Vagina (tissue), 2 donors: Measurements from ENCODE around the gene HPN. TPM values are rescaled to one million over a fixed set of nuclear protein-coding genes. Genes with fewer than 3 reads are reported as not detected.

Source experiments
- DNase-seq, 2 donors: peaks; one replicate each; pipeline ENCODE4 v3.0.0-alpha.2; 2017; ENCODE audit errors: extremely low spot score in 2 of 2
- H3K27ac ChIP-seq: fragments of 200-600 bp; sonication (generic); one replicate; pipeline ENCODE4 v1.5.1; 2019
- H3K27me3 ChIP-seq: fragments of 200-600 bp; sonication (generic); one replicate; pipeline ENCODE4 v1.5.1; 2019
- H3K36me3 ChIP-seq, 2 donors: fragments of 200-600 bp; sonication (generic); one replicate each; pipeline ENCODE4 v1.5.1; 2017 to 2019
- H3K4me1 ChIP-seq: fragments of 200-600 bp; sonication (generic); one replicate; pipeline ENCODE4 v1.5.1; 2019
- H3K4me3 ChIP-seq, 2 donors: fragments of 200-600 bp; sonication (generic); 1 replicate in 1 of 2; 2 replicates in 1 of 2; pipeline ENCODE4 v1.5.1; 2016 to 2019
- H3K9me3 ChIP-seq: fragments of 200-600 bp; sonication (generic); one replicate; pipeline ENCODE4 v1.5.1; 2019
- POLR2A ChIP-seq, 2 donors: fragments of 450-650 bp; IDR thresholded peaks; one replicate each; pipeline ENCODE4 v1.6.1; 2017; ENCODE audit warnings: antibody characterized with exemption in 2 of 2, mild to moderate bottlenecking in 2 of 2, moderate library complexity in 2 of 2
- POLR2AphosphoS5 ChIP-seq, 2 donors: sonication (generic); formaldehyde crosslinking; IDR thresholded peaks; one replicate each; pipeline ENCODE4 v1.9.0; 2017; ENCODE audit warnings: antibody characterized with exemption in 2 of 2, mild to moderate bottlenecking in 2 of 2, low read depth in 1 of 2; ENCODE audit not compliant: insufficient read depth in 1 of 2
- intact Hi-C: fragments of 100-400 bp; cut with DNase I; formaldehyde crosslinking; loops from one replicate; pipeline ENCODE4 v1.15.1; 2023
- total RNA-seq: library from RNA; depleted of rRNA; stranded (reverse); fragments of >200 nt; gene quantifications from one replicate; pipeline ENCODE4 v1.2.3, GENCODE V29; 2016
- TF ChIP-seq, protein P1 (sequence below), 3 experiments: fragments of 450-650 bp in 2 of 3; fragments of 200-600 bp in 1 of 3; sonication (generic) in 1 of 3; IDR thresholded peaks; one replicate each; pipeline ENCODE4 v1.5.1; 2017 to 2019; ENCODE audit warnings: antibody characterized with exemption in 3 of 3, mild to moderate bottlenecking in 2 of 3, moderate library complexity in 2 of 3

HPN gene
- total RNA-seq, 1 donor from 2014 or later = not detected

DNA sequence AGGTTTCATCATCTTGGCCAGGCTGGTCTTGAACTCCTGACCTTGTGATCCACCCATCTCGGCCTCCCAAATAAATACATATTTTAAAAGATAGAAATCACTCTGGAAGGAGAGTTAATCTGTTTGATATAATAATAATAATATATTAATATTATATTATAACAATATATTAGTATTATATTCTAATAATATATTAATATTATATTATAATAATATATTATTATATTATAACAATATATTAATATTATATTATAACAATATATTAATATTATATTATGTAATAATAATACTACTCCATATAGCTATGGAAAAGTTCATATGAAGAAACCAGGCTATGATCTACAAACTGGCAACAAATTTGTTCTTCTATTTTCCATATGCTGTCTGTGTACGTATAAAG is 16.8 kb downstream of the HPN start:
- DNase-seq = no peak
- Histone ChIP-seq H3K9me3 (no peaks in the 10 kb centered on the region), H3K4me3 (no peak overlapping the region), H3K36me3 (no peaks in the 10 kb centered on the region), H3K27ac (no peak overlapping the region), H3K4me1 (no peaks in the 10 kb centered on the region), H3K27me3 (no peaks in the 10 kb centered on the region)
- intact Hi-C loops = no loop called here
- no peak for TF ChIP-seq POLR2A (IDR thresholded peaks at IDR 0.05)
- no peak for TF ChIP-seq POLR2AphosphoS5 (IDR thresholded peaks at IDR 0.05; ENCODE audit: insufficient read depth in 1 of 2, low read depth in 1 of 2)
- TF ChIP-seq, protein P1, sequence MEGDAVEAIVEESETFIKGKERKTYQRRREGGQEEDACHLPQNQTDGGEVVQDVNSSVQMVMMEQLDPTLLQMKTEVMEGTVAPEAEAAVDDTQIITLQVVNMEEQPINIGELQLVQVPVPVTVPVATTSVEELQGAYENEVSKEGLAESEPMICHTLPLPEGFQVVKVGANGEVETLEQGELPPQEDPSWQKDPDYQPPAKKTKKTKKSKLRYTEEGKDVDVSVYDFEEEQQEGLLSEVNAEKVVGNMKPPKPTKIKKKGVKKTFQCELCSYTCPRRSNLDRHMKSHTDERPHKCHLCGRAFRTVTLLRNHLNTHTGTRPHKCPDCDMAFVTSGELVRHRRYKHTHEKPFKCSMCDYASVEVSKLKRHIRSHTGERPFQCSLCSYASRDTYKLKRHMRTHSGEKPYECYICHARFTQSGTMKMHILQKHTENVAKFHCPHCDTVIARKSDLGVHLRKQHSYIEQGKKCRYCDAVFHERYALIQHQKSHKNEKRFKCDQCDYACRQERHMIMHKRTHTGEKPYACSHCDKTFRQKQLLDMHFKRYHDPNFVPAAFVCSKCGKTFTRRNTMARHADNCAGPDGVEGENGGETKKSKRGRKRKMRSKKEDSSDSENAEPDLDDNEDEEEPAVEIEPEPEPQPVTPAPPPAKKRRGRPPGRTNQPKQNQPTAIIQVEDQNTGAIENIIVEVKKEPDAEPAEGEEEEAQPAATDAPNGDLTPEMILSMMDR (IDR thresholded peaks at IDR 0.05) = no peak

DNA sequence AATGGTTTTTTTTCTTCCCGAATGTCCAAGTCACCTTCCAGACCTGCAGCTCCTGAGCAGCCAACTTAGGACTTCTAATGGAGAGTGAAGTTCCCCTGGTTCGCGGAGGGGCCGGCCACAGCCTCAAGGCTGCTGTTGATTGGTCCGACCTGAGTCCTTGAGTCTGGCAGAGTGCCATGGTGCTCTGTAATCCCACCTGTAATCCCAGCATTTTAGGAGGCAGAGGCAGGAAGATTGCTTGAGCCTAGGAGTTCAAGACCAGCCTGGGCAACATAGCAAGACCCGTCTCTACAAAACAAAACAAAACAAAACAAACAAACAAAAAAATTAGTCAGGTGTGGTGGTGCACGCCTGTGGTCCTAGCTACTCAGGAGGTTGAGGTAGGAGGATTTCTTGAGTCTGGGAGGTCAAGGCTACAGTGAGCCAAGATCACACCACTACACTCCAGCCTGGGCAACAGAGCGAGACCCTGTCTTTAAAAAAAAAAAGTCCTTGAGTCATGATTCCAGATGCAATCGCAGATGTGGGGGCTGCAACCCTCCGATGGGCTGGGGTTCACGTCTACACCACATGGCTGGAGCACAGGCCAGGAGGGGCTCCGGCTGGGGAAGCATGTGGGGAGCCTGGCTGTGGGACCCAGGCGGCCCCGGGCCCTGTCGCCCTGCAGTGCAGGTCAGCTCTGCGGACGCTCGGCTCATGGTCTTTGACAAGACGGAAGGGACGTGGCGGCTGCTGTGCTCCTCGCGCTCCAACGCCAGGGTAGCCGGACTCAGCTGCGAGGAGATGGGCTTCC is 17.7 kb downstream of the HPN start:
- intact Hi-C loops = no loop called here
- H3K4me1 ChIP-seq = no peaks in the 10 kb centered on the region
- no peak for DNase-seq
- H3K4me3 ChIP-seq = no peak overlapping the region
- no peaks in the 10 kb centered on the region for H3K27me3 ChIP-seq
- H3K36me3 ChIP-seq = no peaks in the 10 kb centered on the region
- H3K27ac ChIP-seq = no peak overlapping the region
- no peak for TF ChIP-seq POLR2A (IDR thresholded peaks at IDR 0.05)
- TF ChIP-seq, protein P1 (IDR thresholded peaks at IDR 0.05) = no peak
- TF ChIP-seq POLR2AphosphoS5 (IDR thresholded peaks at IDR 0.05; ENCODE audit: insufficient read depth in 1 of 2, low read depth in 1 of 2) = no peak
- H3K9me3 ChIP-seq = no peaks in the 10 kb centered on the region

DNA sequence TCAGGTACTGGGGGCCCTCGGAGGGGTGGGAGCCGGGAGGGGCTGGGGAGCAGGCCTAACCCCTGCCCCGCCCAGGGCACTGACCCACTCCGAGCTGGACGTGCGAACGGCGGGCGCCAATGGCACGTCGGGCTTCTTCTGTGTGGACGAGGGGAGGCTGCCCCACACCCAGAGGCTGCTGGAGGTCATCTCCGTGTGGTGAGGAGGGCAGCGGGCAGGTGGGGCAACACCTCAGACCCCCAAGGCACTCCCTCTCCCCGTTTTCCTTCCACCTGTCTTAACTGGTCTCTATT is 18.2 kb downstream of the HPN start:
- H3K27ac ChIP-seq = no peak overlapping the region
- H3K4me1 ChIP-seq = no peaks in the 10 kb centered on the region
- no peaks in the 10 kb centered on the region for H3K36me3 ChIP-seq
- intact Hi-C loops = loop anchor here (10.0 kb wide), 1 partner anchor 215 kb away; no protein-coding TSS in a partner anchor
- no peak for DNase-seq
- H3K9me3 ChIP-seq = no peaks in the 10 kb centered on the region
- TF ChIP-seq POLR2AphosphoS5 (IDR thresholded peaks at IDR 0.05; ENCODE audit: insufficient read depth in 1 of 2, low read depth in 1 of 2) (no peak), POLR2A (IDR thresholded peaks at IDR 0.05) (no peak)
- TF ChIP-seq, protein P1 (IDR thresholded peaks at IDR 0.05) = no peak
- H3K4me3 ChIP-seq = no peak overlapping the region
- no peaks in the 10 kb centered on the region for H3K27me3 ChIP-seq

DNA sequence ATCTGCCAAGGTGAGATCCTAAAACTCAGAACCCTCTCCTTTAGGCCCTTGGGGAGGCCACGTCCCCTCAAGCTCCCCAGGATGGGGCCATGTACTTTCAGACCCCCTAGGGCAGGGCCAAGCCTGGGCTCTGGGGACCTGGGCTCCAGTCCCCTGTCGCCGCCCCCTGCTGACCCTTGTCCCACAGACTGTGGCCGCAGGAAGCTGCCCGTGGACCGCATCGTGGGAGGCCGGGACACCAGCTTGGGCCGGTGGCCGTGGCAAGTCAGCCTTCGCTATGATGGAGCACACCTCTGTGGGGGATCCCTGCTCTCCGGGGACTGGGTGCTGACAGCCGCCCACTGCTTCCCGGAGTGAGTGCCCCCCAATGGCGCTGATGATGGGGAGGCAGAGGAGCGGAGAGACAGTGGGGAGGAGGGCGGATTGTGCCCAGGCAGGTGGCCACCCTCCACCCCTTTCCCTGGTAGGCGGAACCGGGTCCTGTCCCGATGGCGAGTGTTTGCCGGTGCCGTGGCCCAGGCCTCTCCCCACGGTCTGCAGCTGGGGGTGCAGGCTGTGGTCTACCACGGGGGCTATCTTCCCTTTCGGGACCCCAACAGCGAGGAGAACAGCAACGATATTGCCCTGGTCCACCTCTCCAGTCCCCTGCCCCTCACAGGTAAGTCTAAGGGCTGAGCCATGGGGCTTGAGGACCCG is 18.8 kb downstream of the HPN start:
- intact Hi-C loops = loop anchor here (10.0 kb wide), 1 partner anchor 214 kb away; no protein-coding TSS in a partner anchor
- H3K27me3 ChIP-seq = no peaks in the 10 kb centered on the region
- TF ChIP-seq, protein P1 (IDR thresholded peaks at IDR 0.05) = no peak
- no peak for TF ChIP-seq POLR2A (IDR thresholded peaks at IDR 0.05)
- no peaks in the 10 kb centered on the region for H3K9me3 ChIP-seq
- no peaks in the 10 kb centered on the region for H3K4me1 ChIP-seq
- no peak overlapping the region for H3K4me3 ChIP-seq
- H3K27ac ChIP-seq = no peak overlapping the region
- H3K36me3 ChIP-seq = no peaks in the 10 kb centered on the region
- no peak for DNase-seq
